Gastroesophageal sphincter (tissue), 4 donors: ENCODE measurements around the gene TNFRSF19. TPM values are rescaled to one million over a fixed set of nuclear protein-coding genes. Genes with fewer than 3 reads are reported as not detected.

ENCODE experiments used
- ATAC-seq: fragments of 150-250 bp; one replicate; pipeline ENCODE4 v1.9.1; 2016; ENCODE audit warnings: mild to moderate bottlenecking, moderate library complexity
- H3K27ac ChIP-seq, 4 donors: fragments of 200-600 bp; sonication (generic) in 3 of 4; 1 replicate in 3 of 4; 2 replicates in 1 of 4; pipeline ENCODE4 v1.5.1; 2016 to 2019
- H3K27me3 ChIP-seq: fragments of 200-600 bp; sonication (generic); one replicate; pipeline ENCODE4 v1.5.1; 2019
- H3K36me3 ChIP-seq, 2 donors: fragments of 200-600 bp; sonication (generic); one replicate each; pipeline ENCODE4 v1.5.1; 2019; ENCODE audit warnings: control low read depth in 1 of 2
- H3K4me1 ChIP-seq, 3 donors: fragments of 200-600 bp; sonication (generic); 1 replicate in 2 of 3; 2 replicates in 1 of 3; pipeline ENCODE4 v1.5.1; 2016 to 2019; ENCODE audit warnings: control low read depth in 2 of 3
- H3K4me3 ChIP-seq, 2 donors: fragments of 200-600 bp; sonication (generic); one replicate each; pipeline ENCODE4 v1.5.1; 2019; ENCODE audit warnings: mild to moderate bottlenecking in 1 of 2, moderate library complexity in 1 of 2
- H3K9me3 ChIP-seq, 3 donors: fragments of 200-600 bp; sonication (generic); one replicate each; pipeline ENCODE4 v1.5.1; 2017 to 2019; ENCODE audit warnings: control low read depth in 2 of 3
- EP300 ChIP-seq: sonication (generic); formaldehyde crosslinking; IDR thresholded peaks from one replicate; pipeline ENCODE4 v1.6.1; 2017; ENCODE audit warnings: antibody characterized with exemption, mild to moderate bottlenecking
- POLR2A ChIP-seq, 2 donors: fragments of 450-650 bp; IDR thresholded peaks; one replicate each; pipeline ENCODE4 v1.6.1; 2017; ENCODE audit warnings: antibody characterized with exemption in 2 of 2, mild to moderate bottlenecking in 2 of 2, moderate library complexity in 1 of 2
- POLR2AphosphoS5 ChIP-seq: sonication (generic); formaldehyde crosslinking; IDR thresholded peaks from one replicate; pipeline ENCODE4 v1.6.1; 2017; ENCODE audit warnings: antibody characterized with exemption
- WGBS, 2 donors: methylation state at CpG; one replicate each; pipeline ENCODE4 v1.1.5; 2018; ENCODE audit warnings: low coverage in 1 of 2; 5-methylcytosine and 5-hydroxymethylcytosine counted together
- total RNA-seq, 4 donors: library from RNA; depleted of rRNA; stranded (reverse); fragments of >200 nt; gene quantifications; one replicate each; pipeline ENCODE4 v1.1.0, GENCODE V29; 2016
- TF ChIP-seq, protein P1 (sequence below), 4 experiments: fragments of 200-600 bp in 2 of 4; fragments of 450-650 bp in 2 of 4; sonication (generic) in 1 of 4; IDR thresholded peaks; one replicate each; pipeline ENCODE4 v1.5.1; 2017 to 2019; ENCODE audit warnings: antibody characterized with exemption in 4 of 4, mild to moderate bottlenecking in 2 of 4, moderate library complexity in 2 of 4

Gene TNFRSF19
- total RNA-seq, 4 donors from 2014 or later = 4.1 to 14.7 (median 8.2) TPM

DNA sequence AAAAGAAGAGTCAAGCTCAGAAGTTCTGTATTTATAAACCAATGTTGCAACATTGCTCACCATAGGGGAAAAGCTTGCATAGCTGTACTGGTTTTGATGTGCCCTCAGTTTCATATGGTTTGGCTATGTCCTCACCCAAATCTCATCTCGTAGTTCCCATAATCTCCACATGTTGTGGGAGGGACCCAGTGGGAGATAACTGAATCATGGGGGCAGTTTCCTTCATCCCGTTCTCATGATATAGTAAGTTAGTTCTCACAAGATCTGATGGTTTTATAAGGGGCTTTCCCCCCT, 73.9 kb downstream of the TNFRSF19 start:
- WGBS, 2 donors = 76 to 86% methylated on average over 2 of the region's 2 CpGs
- TF ChIP-seq, protein P1, sequence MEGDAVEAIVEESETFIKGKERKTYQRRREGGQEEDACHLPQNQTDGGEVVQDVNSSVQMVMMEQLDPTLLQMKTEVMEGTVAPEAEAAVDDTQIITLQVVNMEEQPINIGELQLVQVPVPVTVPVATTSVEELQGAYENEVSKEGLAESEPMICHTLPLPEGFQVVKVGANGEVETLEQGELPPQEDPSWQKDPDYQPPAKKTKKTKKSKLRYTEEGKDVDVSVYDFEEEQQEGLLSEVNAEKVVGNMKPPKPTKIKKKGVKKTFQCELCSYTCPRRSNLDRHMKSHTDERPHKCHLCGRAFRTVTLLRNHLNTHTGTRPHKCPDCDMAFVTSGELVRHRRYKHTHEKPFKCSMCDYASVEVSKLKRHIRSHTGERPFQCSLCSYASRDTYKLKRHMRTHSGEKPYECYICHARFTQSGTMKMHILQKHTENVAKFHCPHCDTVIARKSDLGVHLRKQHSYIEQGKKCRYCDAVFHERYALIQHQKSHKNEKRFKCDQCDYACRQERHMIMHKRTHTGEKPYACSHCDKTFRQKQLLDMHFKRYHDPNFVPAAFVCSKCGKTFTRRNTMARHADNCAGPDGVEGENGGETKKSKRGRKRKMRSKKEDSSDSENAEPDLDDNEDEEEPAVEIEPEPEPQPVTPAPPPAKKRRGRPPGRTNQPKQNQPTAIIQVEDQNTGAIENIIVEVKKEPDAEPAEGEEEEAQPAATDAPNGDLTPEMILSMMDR (IDR thresholded peaks at IDR 0.05) = no peak
- TF ChIP-seq POLR2A (IDR thresholded peaks at IDR 0.05) = no peak
- TF ChIP-seq POLR2AphosphoS5 = no peak
- no peak for TF ChIP-seq EP300
- no peak overlapping the region for H3K4me3 ChIP-seq
- H3K27me3 ChIP-seq = no peaks in the 10 kb centered on the region
- H3K4me1 ChIP-seq = peaks cover 0 to 10% (median 0%) of the 10 kb centered on the region in 3 donors
- H3K27ac ChIP-seq = no peak overlapping the region
- H3K9me3 ChIP-seq = no peaks in the 10 kb centered on the region
- ATAC-seq = no peak
- no peaks in the 10 kb centered on the region for H3K36me3 ChIP-seq

DNA sequence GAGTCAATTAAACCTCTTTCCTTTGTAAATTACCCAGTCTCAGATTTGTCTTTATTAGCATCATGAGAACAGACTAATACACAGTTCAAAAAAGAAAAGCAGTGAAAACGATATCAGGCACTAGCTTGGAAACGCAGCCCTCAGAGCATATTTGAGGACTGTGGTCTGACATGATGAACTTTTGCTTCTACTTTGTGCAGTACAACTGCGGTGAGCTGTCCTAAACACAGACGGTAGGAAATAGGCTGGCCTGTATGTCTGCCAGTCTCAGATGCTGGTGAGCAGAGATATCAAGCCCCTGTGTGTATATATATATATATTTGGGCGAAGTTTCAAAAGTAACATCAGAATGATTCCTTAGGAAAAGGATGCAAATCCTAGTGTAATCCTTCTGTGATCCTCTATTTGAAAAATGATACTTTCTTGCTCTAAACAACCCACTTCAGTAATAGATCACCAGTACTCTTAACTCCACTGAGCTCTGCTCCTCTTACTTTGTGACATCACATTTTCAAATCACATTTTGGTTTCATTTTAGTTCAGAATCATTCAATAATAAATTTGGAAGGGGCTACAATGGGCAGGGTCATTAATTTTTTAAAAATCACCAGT, 74.4 kb downstream of the TNFRSF19 start:
- Histone ChIP-seq H3K27ac (no peak overlapping the region), H3K27me3 (no peaks in the 10 kb centered on the region), H3K4me3 (no peak overlapping the region), H3K36me3 (no peaks in the 10 kb centered on the region), H3K9me3 (no peaks in the 10 kb centered on the region), H3K4me1 (peaks cover 0 to 5% (median 0%) of the 10 kb centered on the region in 3 donors)
- WGBS, 2 donors = 48 to 55% methylated on average over 3 to 5 of the region's 5 CpGs
- ATAC-seq = no peak
- TF ChIP-seq, protein P1 (IDR thresholded peaks at IDR 0.05) = no peak
- no peak for TF ChIP-seq POLR2A (IDR thresholded peaks at IDR 0.05)
- no peak for TF ChIP-seq EP300
- no peak for TF ChIP-seq POLR2AphosphoS5

DNA sequence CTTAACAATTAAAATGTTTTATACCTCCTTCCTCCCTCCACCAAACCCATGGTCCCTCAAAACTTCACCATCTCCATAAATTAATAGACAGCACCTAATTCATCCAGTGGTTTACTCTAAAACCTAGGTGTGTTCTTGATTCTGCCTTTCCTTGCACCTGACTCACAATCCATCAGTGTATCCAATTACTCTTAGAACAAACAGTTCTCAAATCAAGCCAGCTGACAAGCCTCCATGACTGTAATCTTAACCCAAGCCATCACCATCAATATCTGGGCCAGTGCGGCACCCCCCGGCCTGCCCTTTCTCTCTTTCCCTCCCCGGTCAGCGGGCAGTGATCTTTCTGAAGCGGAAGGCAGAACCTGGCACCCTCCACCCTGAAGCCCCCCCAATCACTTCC, 75.6 kb downstream of the TNFRSF19 start:
- Histone ChIP-seq H3K4me3 (no peak overlapping the region), H3K36me3 (no peaks in the 10 kb centered on the region), H3K27ac (no peak overlapping the region), H3K9me3 (no peaks in the 10 kb centered on the region), H3K4me1 (peaks cover 0 to 6% (median 0%) of the 10 kb centered on the region in 3 donors), H3K27me3 (no peaks in the 10 kb centered on the region)
- WGBS, 2 donors = 100% methylated on average over 5 of the region's 5 CpGs; no CpG with 5 or more reads in 1 of the 2 donors
- no peak for ATAC-seq
- TF ChIP-seq EP300 (no peak), POLR2AphosphoS5 (no peak), POLR2A (IDR thresholded peaks at IDR 0.05) (no peak)
- TF ChIP-seq, protein P1 (IDR thresholded peaks at IDR 0.05) = no peak

DNA sequence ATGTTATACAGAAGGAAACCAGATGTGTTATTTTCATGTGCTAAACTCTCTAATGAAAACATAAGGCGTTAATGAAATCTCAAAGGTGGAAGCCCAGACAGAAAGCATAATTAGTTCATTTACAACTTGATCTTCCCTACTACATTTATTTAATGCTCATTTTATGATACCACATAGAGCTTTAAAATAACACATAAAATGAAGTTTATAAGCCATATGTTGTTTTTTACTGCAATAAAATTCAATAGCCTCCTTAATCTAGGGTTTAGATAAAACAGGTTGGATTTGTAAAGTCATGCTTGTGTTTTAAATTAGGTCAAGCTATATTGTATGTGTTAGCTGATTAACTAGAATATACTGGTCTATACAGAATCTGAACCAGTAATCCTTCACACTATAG, 81.2 kb downstream of the TNFRSF19 start:
- ATAC-seq = no peak
- H3K27ac ChIP-seq = no peak overlapping the region
- 82 to 93% methylated on average over 1 of the region's 1 CpG for WGBS, 2 donors
- no peaks in the 10 kb centered on the region for H3K9me3 ChIP-seq
- TF ChIP-seq POLR2AphosphoS5 = no peak
- no peak for TF ChIP-seq POLR2A (IDR thresholded peaks at IDR 0.05)
- TF ChIP-seq, protein P1 (IDR thresholded peaks at IDR 0.05) = no peak
- no peak for TF ChIP-seq EP300
- H3K4me3 ChIP-seq = no peak overlapping the region
- H3K4me1 ChIP-seq = peaks cover 0 to 20% (median 0%) of the 10 kb centered on the region in 3 donors
- H3K36me3 ChIP-seq = no peaks in the 10 kb centered on the region
- H3K27me3 ChIP-seq = no peaks in the 10 kb centered on the region

DNA sequence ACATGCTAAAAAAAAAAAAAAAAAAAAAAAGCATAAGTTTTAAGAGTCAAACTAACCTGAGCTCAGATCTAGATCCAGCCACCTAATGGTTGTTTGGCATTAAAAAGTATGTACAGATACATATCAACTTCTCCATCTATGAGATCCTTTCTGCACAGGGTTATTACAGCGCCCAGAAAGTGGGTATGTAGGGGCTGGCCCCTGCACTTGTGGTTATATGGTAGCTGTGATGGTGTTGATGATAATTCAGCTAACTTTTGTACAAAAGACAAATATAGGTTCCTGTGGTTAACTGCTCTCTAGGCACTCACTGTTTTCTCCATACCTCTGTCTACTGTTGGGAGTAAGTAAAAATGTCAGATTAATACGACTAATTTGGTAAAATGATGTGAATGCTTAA, 81.7 kb downstream of the TNFRSF19 start:
- WGBS, 2 donors = 96 to 100% methylated on average over 1 to 2 of the region's 2 CpGs
- Histone ChIP-seq H3K4me3 (no peak overlapping the region), H3K27ac (no peak overlapping the region), H3K36me3 (no peaks in the 10 kb centered on the region), H3K27me3 (no peaks in the 10 kb centered on the region), H3K9me3 (no peaks in the 10 kb centered on the region), H3K4me1 (peaks cover 0 to 20% (median 0%) of the 10 kb centered on the region in 3 donors)
- no peak for TF ChIP-seq POLR2AphosphoS5
- TF ChIP-seq EP300 = no peak
- TF ChIP-seq, protein P1 (IDR thresholded peaks at IDR 0.05) = no peak
- no peak for TF ChIP-seq POLR2A (IDR thresholded peaks at IDR 0.05)
- ATAC-seq = no peak
